ENCODE data around the gene MYO18B.

MYO18B gene

GRCh38 chr22:26019596-26019995 is 277.6 kb downstream of the MYO18B start:
- no peaks in the 10 kb centered on the region for H3K4me1 ChIP-seq (ENCODE audit: low read length)
- H3K27ac ChIP-seq (ENCODE audit: low read length): no peak overlapping the region
- peaks cover 38% of the 10 kb centered on the region for H3K27me3 ChIP-seq (replicated peaks; ENCODE audit: insufficient read depth, low read length)
- H3K79me2 ChIP-seq (ENCODE audit: low read length): no peaks in the 10 kb centered on the region
- TF ChIP-seq CTCF (IDR thresholded peaks at IDR 0.05; ENCODE audit: low read length) (no peak), EZH2 (optimal IDR thresholded peaks at IDR 0.05; ENCODE audit: low read depth, low read length) (no peak), EZH2phosphoT487 (IDR thresholded peaks at IDR 0.05; ENCODE audit: low read length) (no peak)
- no peak overlapping the region for H3K9ac ChIP-seq (ENCODE audit: low read length)
- H3K9me2 ChIP-seq (replicated peaks; ENCODE audit: insufficient read depth, low read length): no peaks in the 10 kb centered on the region
- H3K9me3 ChIP-seq (replicated peaks; ENCODE audit: insufficient read depth, low read length): no peaks in the 10 kb centered on the region
- no peaks in the 10 kb centered on the region for H3K36me3 ChIP-seq (replicated peaks; ENCODE audit: insufficient read depth, low read length)
- no peak for DNase-seq
- no peak overlapping the region for H3K4me2 ChIP-seq (ENCODE audit: low read depth, low read length)
- no peaks in the 10 kb centered on the region for H3F3A ChIP-seq (ENCODE audit: insufficient read depth, low read length)
- no peak overlapping the region for H2AFZ ChIP-seq (ENCODE audit: low read length)
- H3K4me3 ChIP-seq (ENCODE audit: low read length): no peak overlapping the region
- H4K20me1 ChIP-seq (ENCODE audit: insufficient read depth, low read length): no peaks in the 10 kb centered on the region

- H3K36me3 ChIP-seq (replicated peaks; ENCODE audit: insufficient read depth, low read length): no peaks in the 10 kb centered on the region
- no peak overlapping the region for H2AFZ ChIP-seq (ENCODE audit: low read length)
- H4K20me1 ChIP-seq (ENCODE audit: insufficient read depth, low read length): no peaks in the 10 kb centered on the region
- H3K9ac ChIP-seq (ENCODE audit: low read length): no peak overlapping the region
- H3K27me3 ChIP-seq (replicated peaks; ENCODE audit: insufficient read depth, low read length): peaks cover 55% of the 10 kb centered on the region
- no peak overlapping the region for H3K4me2 ChIP-seq (ENCODE audit: low read depth, low read length)
- H3K79me2 ChIP-seq (ENCODE audit: low read length): no peaks in the 10 kb centered on the region
- H3K4me1 ChIP-seq (ENCODE audit: low read length): no peaks in the 10 kb centered on the region
- no peak overlapping the region for H3K27ac ChIP-seq (ENCODE audit: low read length)
- H3K9me2 ChIP-seq (replicated peaks; ENCODE audit: insufficient read depth, low read length): no peaks in the 10 kb centered on the region
- no peak for DNase-seq
- H3K9me3 ChIP-seq (replicated peaks; ENCODE audit: insufficient read depth, low read length): no peaks in the 10 kb centered on the region
- no peak overlapping the region for H3K4me3 ChIP-seq (ENCODE audit: low read length)
- H3F3A ChIP-seq (ENCODE audit: insufficient read depth, low read length): no peaks in the 10 kb centered on the region
- no peak for TF ChIP-seq CTCF (IDR thresholded peaks at IDR 0.05; ENCODE audit: low read length)
These were observed 279.5 kb downstream of the MYO18B start for GRCh38 chr22:26021516-26021915.

- Histone ChIP-seq H3F3A (ENCODE audit: insufficient read depth, low read length) (no peaks in the 10 kb centered on the region), H3K9ac (ENCODE audit: low read length) (no peak overlapping the region), H3K27me3 (replicated peaks; ENCODE audit: insufficient read depth, low read length) (peaks cover 58% of the 10 kb centered on the region), H3K9me2 (replicated peaks; ENCODE audit: insufficient read depth, low read length) (no peaks in the 10 kb centered on the region), H3K9me3 (replicated peaks; ENCODE audit: insufficient read depth, low read length) (no peaks in the 10 kb centered on the region), H3K79me2 (ENCODE audit: low read length) (no peaks in the 10 kb centered on the region), H3K36me3 (replicated peaks; ENCODE audit: insufficient read depth, low read length) (no peaks in the 10 kb centered on the region), H2AFZ (ENCODE audit: low read length) (no peak overlapping the region), H4K20me1 (ENCODE audit: insufficient read depth, low read length) (no peaks in the 10 kb centered on the region), H3K27ac (ENCODE audit: low read length) (no peak overlapping the region), H3K4me2 (ENCODE audit: low read depth, low read length) (no peak overlapping the region), H3K4me1 (ENCODE audit: low read length) (no peaks in the 10 kb centered on the region), H3K4me3 (ENCODE audit: low read length) (no peak overlapping the region)
- TF ChIP-seq EZH2 (optimal IDR thresholded peaks at IDR 0.05; ENCODE audit: low read depth, low read length): no peak
- no peak for TF ChIP-seq CTCF (IDR thresholded peaks at IDR 0.05; ENCODE audit: low read length)
- no peak for TF ChIP-seq EZH2phosphoT487 (IDR thresholded peaks at IDR 0.05; ENCODE audit: low read length)
- no peak for DNase-seq
These were observed 281.3 kb downstream of the MYO18B start for GRCh38 chr22:26023104-26023775.
